GM12878 (cell line): ENCODE results near the gene FAM222B. TPM values are rescaled to one million over a fixed set of nuclear protein-coding genes. Genes with fewer than 3 reads are reported as not detected.

Source experiments
- ATAC-seq: fragments of 200-7000 bp; cut with Tn5 transposase; 3 replicates; pipeline ENCODE4 v1.9.1; 2020; ENCODE audit warnings: mild to moderate bottlenecking, moderate library complexity
- BruUV-seq: library from RNA; stranded (reverse); fragments of 400-500 nt; replicated peaks from 2 replicates; lab custom pipeline; 2021; lab: Mats Ljungman, UMichigan
- CTCF ChIA-PET: fragments of 300-600 bp; sonication (Branson Sonifier 250); formaldehyde crosslinking; extraction: SDS; loops from one replicate; lab custom pipeline; 2021; ENCODE audit warnings: inconsistent platforms; lab: Yijun Ruan, JAX
- POLR2A ChIA-PET: fragments of 350-600 bp; formaldehyde crosslinking; extraction: SDS; loops from one replicate; lab custom pipeline; 2021; ENCODE audit warnings: inconsistent platforms; lab: Charles Lee
- RAD21 ChIA-PET: fragments of 300-600 bp; sonication (Branson Sonifier 250); formaldehyde crosslinking; loops from one replicate; lab custom pipeline; 2023; ENCODE audit warnings: antibody characterized with exemption; ENCODE audit not compliant: unreplicated experiment; lab: Charles Lee
- SMC1A ChIA-PET: fragments of 300-600 bp; sonication (Branson Sonifier 250); formaldehyde crosslinking; loops from one replicate; lab custom pipeline; 2023; ENCODE audit not compliant: unreplicated experiment, uncharacterized antibody; lab: Charles Lee
- DNase-seq: peaks from one replicate; pipeline ENCODE4 v3.0.0-alpha.2; 2011; ENCODE audit warnings: low read depth, low spot score
- FAIRE-seq: peaks from 3 replicates; lab custom pipeline; 2011; peaks lifted over from hg19 to GRCh38; lab: Jason Lieb, UNC
- H2AFZ ChIP-seq: 2 replicates; pipeline ENCODE4 v1.6.0; 2011; ENCODE audit warnings: low read depth, low read length, control low read depth; ENCODE audit not compliant: control insufficient read depth
- H3K27ac ChIP-seq: 2 replicates; pipeline ENCODE4 v1.5.1; 2011; ENCODE audit warnings: control low read depth; ENCODE audit not compliant: control insufficient read depth, insufficient read depth
- H3K27me3 ChIP-seq, 2 experiments: replicated peaks in 1 of 2; 2 replicates each; pipeline versions ENCODE4 v1.6.0 to v1.6.1; 2011; ENCODE audit warnings: low read length in 1 of 2; ENCODE audit not compliant: control insufficient read depth in 2 of 2, insufficient read depth in 2 of 2
- H3K36me3 ChIP-seq, 2 experiments: 2 replicates each; pipeline ENCODE4 v1.5.1; 2011; ENCODE audit warnings: low read length in 1 of 2; ENCODE audit not compliant: control insufficient read depth in 2 of 2, insufficient read depth in 2 of 2
- H3K4me1 ChIP-seq: 2 replicates; pipeline ENCODE4 v1.6.1; 2011; ENCODE audit warnings: mild to moderate bottlenecking, low read length, moderate library complexity, mixed read lengths; ENCODE audit not compliant: control insufficient read depth, insufficient read depth
- H3K4me2 ChIP-seq: 2 replicates; pipeline ENCODE4 v1.6.0; 2011; ENCODE audit warnings: control low read depth; ENCODE audit not compliant: control insufficient read depth, insufficient read depth
- H3K4me3 ChIP-seq: fragments of 200-600 bp; sonication (generic); 2 replicates; pipeline ENCODE4 v1.5.1; 2016
- H3K79me2 ChIP-seq: 2 replicates; pipeline ENCODE4 v1.6.0; 2011; ENCODE audit warnings: low read length; ENCODE audit not compliant: control insufficient read depth, insufficient read depth
- H3K9ac ChIP-seq: 2 replicates; pipeline ENCODE4 v1.8.0; 2011; ENCODE audit warnings: low read length, control low read depth, mixed read lengths; ENCODE audit not compliant: control insufficient read depth, insufficient read depth
- H3K9me3 ChIP-seq: replicated peaks from 3 replicates; pipeline ENCODE4 v1.5.1; 2011; ENCODE audit warnings: mild to moderate bottlenecking, low read length; ENCODE audit not compliant: control insufficient read depth, insufficient read depth
- H4K20me1 ChIP-seq: 2 replicates; pipeline ENCODE4 v1.6.0; 2011; ENCODE audit not compliant: control insufficient read depth, insufficient read depth
- BCL3 ChIP-seq: IDR thresholded peaks from 2 replicates; pipeline ENCODE4 v1.6.1; 2011; ENCODE audit warnings: borderline replicate concordance, low read depth, mild to moderate bottlenecking, moderate library complexity, low read length; ENCODE audit not compliant: insufficient read depth, poor library complexity, severe bottlenecking
- E4F1 ChIP-seq: fragments of 450-650 bp; IDR thresholded peaks from 2 replicates; pipeline ENCODE4 v1.6.1; 2018; ENCODE audit warnings: borderline replicate concordance, mild to moderate bottlenecking; ENCODE audit not compliant: partially characterized antibody
- NRF1 ChIP-seq: conservative IDR thresholded peaks from 2 replicates; pipeline ENCODE4 v1.6.1; 2011; ENCODE audit warnings: mild to moderate bottlenecking, low read depth, low read length, improper control_type of control experiment
- WGBS: methylation state at CpG from one replicate; pipeline ENCODE4 v1.1.6; 2016; ENCODE audit warnings: low lambda C conversion rate; ENCODE audit not compliant: insufficient replicate concordance, insufficient coverage; ENCODE audit errors: missing lambda C conversion rate; 5-methylcytosine and 5-hydroxymethylcytosine counted together
- in situ Hi-C: fragments of 300-500 bp; cut with MboI; formaldehyde crosslinking; loops from 9 replicates; pipeline ENCODE4 v1.14.3; 2018; ENCODE audit warnings: mixed read lengths
- intact Hi-C: fragments of 100-400 bp; cut with micrococcal nuclease; formaldehyde crosslinking; loops from one replicate; pipeline ENCODE4 v1.14.2; 2022; ENCODE audit not compliant: unreplicated experiment
- polyA plus RNA-seq, 11 experiments: library from polyadenylated mRNA; depleted of rRNA in 4 of 11; unstranded in 6 of 11; stranded (reverse) in 5 of 11; fragments of >200 nt; fragmentation: Nextera tagmentation in 4 of 11; fragmentation: Illumina TruSeq in 1 of 11; extraction: Ambion mirVana in 4 of 11; extraction: Trizol in 1 of 11; gene quantifications; 1 replicate in 1 of 11; 2 replicates in 10 of 11; pipeline versions ENCODE4 v1.2.1 to v1.2.3, GENCODE V29; 2011 to 2016; ENCODE audit warnings: inconsistent platforms in 2 of 11, missing spikeins in 2 of 11, low read depth in 1 of 11
- total RNA-seq, 4 experiments: library from RNA; depleted of rRNA in 3 of 4; stranded (reverse); fragments of >200 nt in 3 of 4; fragmentation: Illumina TruSeq in 1 of 4; extraction: Trizol in 1 of 4; gene quantifications; 2 replicates each; pipeline versions ENCODE4 v1.2.1 to v1.2.3, GENCODE V29; 2013 to 2021

The FAM222B gene
- total and polyA plus RNA-seq, 10 of the 15 experiments (the other 5 are each of a cell fraction or from before 2014, with no cell fraction given) = 2.8 to 18.3 (median 6.4) TPM

DNA sequence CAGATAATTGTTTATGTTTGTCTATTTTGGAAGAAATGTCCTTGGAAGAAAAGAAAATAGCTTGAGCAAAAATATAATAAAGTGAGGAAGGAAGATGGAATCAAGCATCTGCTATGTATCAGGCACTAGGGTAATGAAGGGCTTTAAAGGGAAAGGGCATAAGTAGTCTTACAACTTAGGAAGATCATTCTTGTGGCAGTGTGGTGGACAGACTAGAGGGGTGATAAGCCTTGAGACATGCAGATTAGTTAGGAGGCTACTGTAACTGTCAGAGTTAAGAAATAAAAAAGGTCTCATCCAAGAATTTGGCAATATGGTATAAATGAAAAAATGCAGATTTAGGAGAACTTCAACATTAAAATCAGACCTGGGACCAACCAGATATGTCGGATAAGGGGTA is 14.9 kb downstream of the FAM222B start:
- DNase-seq = no peak
- ATAC-seq = no peak
- in situ Hi-C loops = no loop called here
- Histone ChIP-seq H3K9me3 (no peaks in the 10 kb centered on the region), H3K4me1 (no peaks in the 10 kb centered on the region), H3K9ac (no peak overlapping the region), H3K27me3 (no peaks in the 10 kb centered on the region), H3K27ac (no peak overlapping the region)
- TF ChIP-seq BCL3 (no peak), E4F1 (no peak), NRF1 (no peak)
- TF ChIP-seq, all 136 proteins: peak for 0
- intact Hi-C loops = no loop called here
- Histone ChIP-seq H2AFZ (no peak overlapping the region), H3K79me2 (peaks cover 2% of the 10 kb centered on the region), H3K4me2 (no peak overlapping the region), H3K4me3 (no peak overlapping the region), H4K20me1 (no peaks in the 10 kb centered on the region), H3K36me3 (no peaks in the 10 kb centered on the region)
- WGBS = 100% methylated on average over 1 of the region's 1 CpG
- POLR2A ChIA-PET = interaction anchor here (1.2 kb wide), 1 partner anchor 51 kb away, joined by 4 read pairs; no protein-coding TSS in a partner anchor
- no peak for FAIRE-seq
- SMC1A ChIA-PET = interaction anchor here (0.5 to 1.8 kb wide), 8 partner anchors 9 to 63 kb away, joined by 3 to 5 read pairs (median 4); no protein-coding TSS in a partner anchor
- BruUV-seq = TSS peak; percentile 46
- RAD21 ChIA-PET = no interaction called here
- CTCF ChIA-PET = interaction anchor here (0.6 to 10.0 kb wide), 8 partner anchors 14 to 284 kb away, joined by 3 to 54 read pairs (median 3); no protein-coding TSS in a partner anchor
